A549 (cell line): ENCODE measurements around the gene OR10T2. TPM values are rescaled to one million over a fixed set of nuclear protein-coding genes. Genes with fewer than 3 reads are reported as not detected.
"Not testable (repeated sequence)": the region's sequence is repeated elsewhere in the genome, so short reads cannot be mapped to it uniquely, and the experiment has no call there.

Experiments used
- ATAC-seq, 2 experiments: fragments of 200-7000 bp in 1 of 2; fragments of >200 bp in 1 of 2; cut with Nextera tagmentation in 1 of 2; cut with Tn5 transposase in 1 of 2; 3 replicates each; pipeline versions ENCODE4 v1.8.0 to v1.9.1; 2018 to 2020; ENCODE audit warnings: mild to moderate bottlenecking in 1 of 2, moderate library complexity in 1 of 2
- CTCF ChIA-PET: fragments of 300-600 bp; sonication (Branson Sonifier 250); formaldehyde crosslinking; extraction: SDS; loops from one replicate; lab custom pipeline; 2021; ENCODE audit warnings: antibody characterized with exemption, inconsistent platforms; lab: Yijun Ruan, JAX
- POLR2A ChIA-PET: fragments of 350-600 bp; formaldehyde crosslinking; extraction: SDS; loops from one replicate; lab custom pipeline; 2021; ENCODE audit warnings: antibody characterized with exemption, inconsistent platforms; lab: Yijun Ruan, JAX
- DNase-seq, 2 experiments: peaks; one replicate each; pipeline versions ENCODE4 v3.0.0 to v3.0.0-alpha.2; 2011 to 2016; ENCODE audit warnings: low read depth in 1 of 2, low spot score in 1 of 2
- FAIRE-seq: peaks from 2 replicates; lab custom pipeline; 2011; peaks lifted over from hg19 to GRCh38; lab: Jason Lieb, UNC
- H3K27ac ChIP-seq, 2 experiments: fragments of >200 bp; sonication (Bioruptor Twin); formaldehyde crosslinking; 3 replicates each; pipeline ENCODE4 v1.5.1; 2016 to 2017
- H3K4me1 ChIP-seq: fragments of >200 bp; sonication (Bioruptor Twin); formaldehyde crosslinking; 3 replicates; pipeline ENCODE4 v1.6.1; 2016
- H3K4me2 ChIP-seq: fragments of >200 bp; sonication (Bioruptor Twin); formaldehyde crosslinking; 3 replicates; pipeline ENCODE4 v1.6.1; 2016
- H3K4me3 ChIP-seq: fragments of >200 bp; sonication (Bioruptor Twin); formaldehyde crosslinking; 3 replicates; pipeline ENCODE4 v1.5.1; 2016
- H3K9me3 ChIP-seq: fragments of >200 bp; sonication (Bioruptor Twin); formaldehyde crosslinking; 3 replicates; pipeline ENCODE4 v1.6.1; 2016
- BHLHE40 ChIP-seq: IDR thresholded peaks from 2 replicates; pipeline ENCODE4 v1.6.1; 2012; ENCODE audit warnings: low read depth, low read length, inconsistent platforms
- CEBPB ChIP-seq, 2 experiments: fragments of >200 bp in 1 of 2; sonication (Bioruptor Twin) in 1 of 2; formaldehyde crosslinking in 1 of 2; IDR thresholded peaks; 2 replicates each; pipeline ENCODE4 v1.6.1; 2012 to 2016
- CHD4 ChIP-seq: fragments of 200-600 bp; sonication (generic); IDR thresholded peaks from 2 replicates; pipeline ENCODE4 v1.6.1; 2016; ENCODE audit warnings: antibody characterized with exemption, mild to moderate bottlenecking, borderline replicate concordance
- ESRRA ChIP-seq: fragments of 150-350 bp; IDR thresholded peaks from 2 replicates; pipeline ENCODE4 v1.6.1; 2014; ENCODE audit warnings: mild to moderate bottlenecking, low read length, borderline replicate concordance
- FOXS1 ChIP-seq: fragments of 250-450 bp; sonication (Bioruptor Pico); IDR thresholded peaks from 2 replicates; pipeline ENCODE4 v1.5.0; 2020; ENCODE audit warnings: mild to moderate bottlenecking, moderate library complexity
- HDAC2 ChIP-seq: fragments of 200-600 bp; sonication (generic); IDR thresholded peaks from 2 replicates; pipeline ENCODE4 v1.6.1; 2016
- HEYL ChIP-seq: fragments of 250-450 bp; sonication (Bioruptor Pico); IDR thresholded peaks from 2 replicates; pipeline ENCODE4 v1.8.0; 2021; ENCODE audit warnings: mild to moderate bottlenecking, moderate library complexity
- HOXA7 ChIP-seq: fragments of 250-450 bp; sonication (Bioruptor Pico); IDR thresholded peaks from 2 replicates; pipeline ENCODE4 v1.5.0; 2020; ENCODE audit warnings: mild to moderate bottlenecking, moderate library complexity
- HOXB5 ChIP-seq: fragments of 250-450 bp; sonication (Bioruptor Pico); IDR thresholded peaks from 2 replicates; pipeline ENCODE4 v1.5.0; 2020; ENCODE audit warnings: mild to moderate bottlenecking, moderate library complexity
- JUN ChIP-seq, 2 experiments: fragments of >200 bp; sonication (Bioruptor Twin); formaldehyde crosslinking; IDR thresholded peaks; 2 replicates in 1 of 2; 3 replicates in 1 of 2; pipeline ENCODE4 v1.6.1; 2016 to 2017
- KDM5A ChIP-seq: fragments of 200-600 bp; sonication (generic); IDR thresholded peaks from 2 replicates; pipeline ENCODE4 v1.6.1; 2016; ENCODE audit warnings: antibody characterized with exemption, mild to moderate bottlenecking
- NPAS2 ChIP-seq: fragments of 250-450 bp; sonication (Bioruptor Pico); IDR thresholded peaks from 2 replicates; pipeline ENCODE4 v1.8.0; 2022; ENCODE audit warnings: mild to moderate bottlenecking, moderate library complexity, borderline replicate concordance
- NR3C1 ChIP-seq: fragments of >200 bp; sonication (Bioruptor Twin); formaldehyde crosslinking; IDR thresholded peaks from 3 replicates; pipeline ENCODE4 v1.6.1; 2017
- POLR2A ChIP-seq: IDR thresholded peaks from 2 replicates; pipeline ENCODE4 v1.6.1; 2012; ENCODE audit warnings: mild to moderate bottlenecking, low read length
- RARB ChIP-seq: fragments of 250-450 bp; sonication (Bioruptor Pico); IDR thresholded peaks from 2 replicates; pipeline ENCODE4 v1.8.0; 2021; ENCODE audit warnings: mild to moderate bottlenecking, moderate library complexity
- RCOR1 ChIP-seq: fragments of 150-350 bp; IDR thresholded peaks from 2 replicates; pipeline ENCODE4 v1.6.1; 2014; ENCODE audit warnings: antibody characterized with exemption, low read length, low read depth
- RFX5 ChIP-seq: fragments of 450-650 bp; IDR thresholded peaks from 2 replicates; pipeline ENCODE4 v1.7.1; 2014; ENCODE audit warnings: antibody characterized with exemption, mild to moderate bottlenecking, moderate library complexity
- SREBF2 ChIP-seq: fragments of 450-650 bp; IDR thresholded peaks from 2 replicates; pipeline ENCODE4 v1.6.1; 2014; ENCODE audit warnings: mild to moderate bottlenecking, moderate library complexity
- TP53 ChIP-seq: fragments of 250-450 bp; sonication (Bioruptor Pico); IDR thresholded peaks from 2 replicates; pipeline ENCODE4 v1.5.0; 2021; ENCODE audit warnings: mild to moderate bottlenecking, moderate library complexity
- ZC3H11A ChIP-seq: fragments of 450-650 bp; IDR thresholded peaks from 2 replicates; pipeline ENCODE4 v1.6.1; 2014; ENCODE audit warnings: antibody characterized with exemption, mild to moderate bottlenecking
- ZFP36 ChIP-seq: fragments of 450-650 bp; IDR thresholded peaks from 2 replicates; pipeline ENCODE4 v1.6.1; 2014; ENCODE audit warnings: borderline replicate concordance; ENCODE audit not compliant: partially characterized antibody
- ZNF302 ChIP-seq: fragments of 250-450 bp; sonication (Bioruptor Pico); IDR thresholded peaks from 2 replicates; pipeline ENCODE4 v1.9.0; 2021; ENCODE audit warnings: inconsistent platforms, mild to moderate bottlenecking, moderate library complexity
- ZSCAN20 ChIP-seq: fragments of 250-450 bp; sonication (Bioruptor Pico); IDR thresholded peaks from 2 replicates; pipeline ENCODE4 v1.8.0; 2022; ENCODE audit warnings: mild to moderate bottlenecking, moderate library complexity
- WGBS: methylation state at CpG from one replicate; pipeline ENCODE4 v1.1.6; 2017; ENCODE audit errors: missing lambda C conversion rate; 5-methylcytosine and 5-hydroxymethylcytosine counted together
- polyA plus RNA-seq, 4 experiments: library from polyadenylated mRNA; depleted of rRNA in 3 of 4; stranded (reverse); fragments of >200 nt; fragmentation: RNase III in 1 of 4; extraction: RNeasy Plus Mini Kit Qiagen cat#74134 plus additional on column Dnase treatment in 1 of 4; gene quantifications; 2 replicates in 3 of 4; 3 replicates in 1 of 4; pipeline ENCODE4 v1.2.3, GENCODE V29; 2011 to 2017
- TF ChIP-seq, protein P1 (sequence below): fragments of 450-650 bp; IDR thresholded peaks from 2 replicates; pipeline ENCODE4 v1.6.1; 2014; ENCODE audit warnings: antibody characterized with exemption
- TF ChIP-seq, protein P2 (sequence below): fragments of 250-450 bp; sonication (Bioruptor Pico); IDR thresholded peaks from 2 replicates; pipeline ENCODE4 v1.5.0; 2021; ENCODE audit warnings: mild to moderate bottlenecking, moderate library complexity, borderline replicate concordance
- TF ChIP-seq, protein P3 (sequence below): IDR thresholded peaks from 2 replicates; pipeline ENCODE4 v1.6.1; 2012
- TF ChIP-seq, protein P4 (sequence below): fragments of >200 bp; sonication (Bioruptor Twin); formaldehyde crosslinking; IDR thresholded peaks from 3 replicates; pipeline ENCODE4 v1.6.1; 2016

OR10T2 gene
- polyA plus RNA-seq, 2 of the 4 experiments (the other 2 are of a cell fraction): not detected

DNA sequence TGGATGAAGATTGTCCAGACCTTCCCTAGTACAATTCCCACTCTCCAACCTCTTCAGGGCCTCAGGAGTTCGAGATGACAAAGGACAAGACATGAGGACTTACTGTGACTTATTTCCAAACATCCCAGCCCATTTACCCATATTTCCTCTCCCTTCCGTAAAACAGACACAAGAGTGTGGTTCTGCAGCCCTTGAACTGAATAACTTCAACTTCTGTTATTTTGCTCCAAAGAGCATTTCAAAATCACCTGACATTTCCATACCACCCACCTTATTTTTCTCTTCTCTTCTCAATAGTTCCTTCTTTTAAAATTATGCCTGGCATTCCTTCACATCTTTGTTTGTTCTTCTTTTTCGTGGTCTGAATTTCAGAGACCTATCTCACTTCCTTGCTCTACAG lies 35.5 kb upstream of the OR10T2 start:
- no peaks in the 10 kb centered on the region for H3K9me3 ChIP-seq
- H3K27ac ChIP-seq: no peak overlapping the region
- no peak for DNase-seq
- TF ChIP-seq FOXS1 (no peak), NPAS2 (CRISPR knock-in tag) (no peak), HOXA7 (CRISPR knock-in tag) (no peak), POLR2A (no peak), RCOR1 (no peak), RFX5 (no peak), SREBF2 (no peak), BHLHE40 (no peak)
- TF ChIP-seq, protein P1, sequence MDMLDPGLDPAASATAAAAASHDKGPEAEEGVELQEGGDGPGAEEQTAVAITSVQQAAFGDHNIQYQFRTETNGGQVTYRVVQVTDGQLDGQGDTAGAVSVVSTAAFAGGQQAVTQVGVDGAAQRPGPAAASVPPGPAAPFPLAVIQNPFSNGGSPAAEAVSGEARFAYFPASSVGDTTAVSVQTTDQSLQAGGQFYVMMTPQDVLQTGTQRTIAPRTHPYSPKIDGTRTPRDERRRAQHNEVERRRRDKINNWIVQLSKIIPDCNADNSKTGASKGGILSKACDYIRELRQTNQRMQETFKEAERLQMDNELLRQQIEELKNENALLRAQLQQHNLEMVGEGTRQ: no peak
- TF ChIP-seq, protein P2, sequence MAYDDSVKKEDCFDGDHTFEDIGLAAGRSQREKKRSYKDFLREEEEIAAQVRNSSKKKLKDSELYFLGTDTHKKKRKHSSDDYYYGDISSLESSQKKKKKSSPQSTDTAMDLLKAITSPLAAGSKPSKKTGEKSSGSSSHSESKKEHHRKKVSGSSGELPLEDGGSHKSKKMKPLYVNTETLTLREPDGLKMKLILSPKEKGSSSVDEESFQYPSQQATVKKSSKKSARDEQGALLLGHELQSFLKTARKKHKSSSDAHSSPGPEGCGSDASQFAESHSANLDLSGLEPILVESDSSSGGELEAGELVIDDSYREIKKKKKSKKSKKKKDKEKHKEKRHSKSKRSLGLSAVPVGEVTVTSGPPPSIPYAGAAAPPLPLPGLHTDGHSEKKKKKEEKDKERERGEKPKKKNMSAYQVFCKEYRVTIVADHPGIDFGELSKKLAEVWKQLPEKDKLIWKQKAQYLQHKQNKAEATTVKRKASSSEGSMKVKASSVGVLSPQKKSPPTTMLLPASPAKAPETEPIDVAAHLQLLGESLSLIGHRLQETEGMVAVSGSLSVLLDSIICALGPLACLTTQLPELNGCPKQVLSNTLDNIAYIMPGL: no peak
- TF ChIP-seq, protein P3, sequence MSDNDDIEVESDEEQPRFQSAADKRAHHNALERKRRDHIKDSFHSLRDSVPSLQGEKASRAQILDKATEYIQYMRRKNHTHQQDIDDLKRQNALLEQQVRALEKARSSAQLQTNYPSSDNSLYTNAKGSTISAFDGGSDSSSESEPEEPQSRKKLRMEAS: no peak
- ChIA-PET POLR2A (no interaction called here), CTCF (no interaction called here)
- no peaks in the 10 kb centered on the region for H3K4me1 ChIP-seq
- no peak overlapping the region for H3K4me3 ChIP-seq
- 3% methylated on average over 3 of the region's 3 CpGs for WGBS
- no peak overlapping the region for H3K4me2 ChIP-seq
- FAIRE-seq: no peak
- ATAC-seq: no peak

DNA sequence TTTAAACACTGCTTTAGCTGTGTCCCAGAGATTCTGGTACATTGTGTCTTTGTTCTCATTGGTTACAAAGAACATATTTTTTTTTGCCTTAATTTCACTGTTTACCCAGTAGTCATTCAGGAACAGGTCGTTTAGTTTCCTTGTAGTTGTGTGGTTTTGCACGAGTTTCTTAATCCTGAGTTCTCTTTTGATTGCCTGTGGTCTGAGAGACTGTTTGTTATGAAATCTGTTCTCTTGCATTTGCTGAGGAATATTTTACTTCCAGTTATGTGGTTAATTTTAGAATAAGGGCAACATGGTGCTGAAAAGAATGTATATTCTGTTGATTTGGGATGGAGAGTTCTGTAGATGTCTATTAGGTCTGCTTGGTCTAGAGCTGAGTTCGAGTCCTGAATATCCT lies 30.9 kb upstream of the OR10T2 start:
- DNase-seq, H3K4me1 ChIP-seq, H3K27ac ChIP-seq, ATAC-seq, CTCF ChIA-PET, H3K9me3 ChIP-seq, POLR2A ChIA-PET, FAIRE-seq, H3K4me2 ChIP-seq, H3K4me3 ChIP-seq: not testable (repeated sequence)
- WGBS: 1% methylated on average over 3 of the region's 3 CpGs

DNA sequence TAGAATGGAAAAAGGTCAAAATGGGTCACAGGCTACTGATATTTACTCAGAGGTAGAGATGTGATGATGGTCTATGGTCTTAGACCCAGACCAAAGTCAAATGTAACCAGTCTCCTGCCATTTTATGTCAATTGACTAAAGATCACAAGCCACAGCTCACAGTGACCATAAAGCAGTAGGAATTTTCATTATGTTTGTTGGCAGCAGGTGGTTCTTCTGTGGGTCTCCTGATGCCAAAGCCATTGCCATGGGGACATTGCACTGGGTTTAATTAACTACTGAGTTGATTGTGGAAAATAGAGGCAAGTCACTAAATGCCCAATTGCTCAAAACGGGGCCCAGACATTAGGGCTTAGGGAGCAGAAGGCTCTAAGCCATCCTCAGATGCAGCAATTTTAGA lies 26.9 kb upstream of the OR10T2 start, which contains the start of gene OR10K2:
OR10K2 (minus strand) TSS at position 101 of the 400 bp plus-strand sequence. CDS start 5,371 bp downstream, outside the sequence.
- ATAC-seq: no peak
- Histone ChIP-seq H3K27ac (no peak within 1 kb of the TSS), H3K9me3 (no peaks in the 10 kb centered on the region), H3K4me1 (no peaks in the 10 kb centered on the region), H3K4me2 (no peak within 1 kb of the TSS), H3K4me3 (no peak within 1 kb of the TSS)
- DNase-seq: no peak
- 0% methylated on average over 1 of the region's 1 CpG for WGBS
- no peak for FAIRE-seq
- CTCF ChIA-PET: no interaction called here
- TF ChIP-seq, protein P2: no peak
- no peak for TF ChIP-seq CHD4
- no peak for TF ChIP-seq ZSCAN20 (CRISPR knock-in tag)
- no peak for TF ChIP-seq KDM5A
- TF ChIP-seq, protein P1: no peak
- no peak for TF ChIP-seq NPAS2 (CRISPR knock-in tag)
- TF ChIP-seq JUN (IDR thresholded peaks at IDR 0.05): no peak
- TF ChIP-seq ESRRA: no peak
- TF ChIP-seq HDAC2: no peak
- TF ChIP-seq ZFP36: no peak
- TF ChIP-seq ZC3H11A: no peak
- TF ChIP-seq RARB (CRISPR knock-in tag): no peak
- TF ChIP-seq NR3C1: no peak
- TF ChIP-seq HOXB5 (CRISPR knock-in tag): no peak
- no peak for TF ChIP-seq HEYL (CRISPR knock-in tag)
- TF ChIP-seq, protein P4, sequence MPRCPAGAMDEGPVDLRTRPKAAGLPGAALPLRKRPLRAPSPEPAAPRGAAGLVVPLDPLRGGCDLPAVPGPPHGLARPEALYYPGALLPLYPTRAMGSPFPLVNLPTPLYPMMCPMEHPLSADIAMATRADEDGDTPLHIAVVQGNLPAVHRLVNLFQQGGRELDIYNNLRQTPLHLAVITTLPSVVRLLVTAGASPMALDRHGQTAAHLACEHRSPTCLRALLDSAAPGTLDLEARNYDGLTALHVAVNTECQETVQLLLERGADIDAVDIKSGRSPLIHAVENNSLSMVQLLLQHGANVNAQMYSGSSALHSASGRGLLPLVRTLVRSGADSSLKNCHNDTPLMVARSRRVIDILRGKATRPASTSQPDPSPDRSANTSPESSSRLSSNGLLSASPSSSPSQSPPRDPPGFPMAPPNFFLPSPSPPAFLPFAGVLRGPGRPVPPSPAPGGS: no peak
- TF ChIP-seq TP53 (CRISPR knock-in tag): no peak
- no peak for TF ChIP-seq RFX5
- TF ChIP-seq CEBPB (IDR thresholded peaks at IDR 0.05): no peak
- TF ChIP-seq ZNF302: no peak
- POLR2A ChIA-PET: no interaction called here
